Germinal center (tissue), 1 donor: ENCODE data around the gene RIT2.

Experiments used
- DNase-seq: peaks from one replicate; pipeline ENCODE4 v3.0.0; 2012; ENCODE audit warnings: mixed read lengths, low spot score

The RIT2 gene

DNA sequence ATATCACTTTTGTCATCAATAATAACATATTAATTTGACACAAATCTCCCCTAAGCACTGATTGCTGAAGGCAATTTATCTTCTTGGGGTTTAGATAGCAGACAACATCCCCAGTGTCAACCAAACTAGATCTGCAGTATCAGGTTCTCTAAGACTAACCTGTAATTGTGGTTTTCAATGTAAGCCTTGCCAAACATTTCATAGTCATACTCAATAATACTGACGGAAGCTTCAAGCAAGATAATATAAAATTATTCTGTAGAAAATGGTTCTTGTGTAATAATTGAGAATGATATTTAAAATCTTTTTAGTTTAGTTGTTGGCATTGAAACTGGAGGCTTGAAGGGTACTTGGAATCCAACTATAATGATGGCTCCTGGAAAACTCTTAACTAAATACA is 186.3 kb downstream of the RIT2 start:
- DNase-seq: no peak

DNA sequence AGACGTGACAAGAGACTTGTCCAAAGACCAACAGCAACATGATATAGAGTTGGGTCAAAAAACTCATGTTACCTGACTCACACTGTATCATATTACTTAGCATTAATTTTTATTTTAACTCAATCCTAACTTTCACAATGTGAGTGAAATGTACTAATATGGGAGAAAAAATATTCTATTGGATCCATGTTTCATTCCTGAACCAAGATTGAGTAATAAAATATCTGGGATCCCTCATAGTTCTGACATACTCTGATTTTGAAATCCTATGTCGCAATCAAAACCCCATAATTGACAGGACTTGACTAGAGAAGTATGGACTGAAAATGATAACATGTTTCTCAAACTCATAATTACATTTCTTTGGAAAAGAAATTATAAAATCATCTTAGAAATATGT is 190.4 kb downstream of the RIT2 start:
- no peak for DNase-seq

DNA sequence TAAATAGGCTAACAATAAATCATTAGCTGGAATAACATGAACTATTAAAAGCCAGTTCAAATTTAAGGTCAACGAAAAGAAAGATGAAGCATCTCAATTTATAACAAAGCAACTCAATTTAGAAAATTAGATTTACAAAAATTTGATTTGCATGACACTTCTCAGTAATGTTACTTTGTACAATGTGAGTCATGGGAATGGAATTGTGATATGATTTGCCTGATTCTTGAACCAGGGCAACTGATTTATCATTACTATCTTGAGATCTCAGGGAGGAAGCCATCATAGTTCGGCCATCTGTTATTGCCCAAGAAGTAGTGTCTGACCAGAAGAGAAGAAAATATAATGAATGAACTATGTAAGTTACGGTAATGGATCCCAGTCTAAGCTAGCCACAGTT is 193.1 kb downstream of the RIT2 start:
- DNase-seq: no peak

- no peak for DNase-seq
Observed at GRCh38 chr18:42921226-42921737, 194.2 kb downstream of the RIT2 start.

GRCh38 chr18:42920621-42921020 is 194.9 kb downstream of the RIT2 start:
- no peak for DNase-seq

DNA sequence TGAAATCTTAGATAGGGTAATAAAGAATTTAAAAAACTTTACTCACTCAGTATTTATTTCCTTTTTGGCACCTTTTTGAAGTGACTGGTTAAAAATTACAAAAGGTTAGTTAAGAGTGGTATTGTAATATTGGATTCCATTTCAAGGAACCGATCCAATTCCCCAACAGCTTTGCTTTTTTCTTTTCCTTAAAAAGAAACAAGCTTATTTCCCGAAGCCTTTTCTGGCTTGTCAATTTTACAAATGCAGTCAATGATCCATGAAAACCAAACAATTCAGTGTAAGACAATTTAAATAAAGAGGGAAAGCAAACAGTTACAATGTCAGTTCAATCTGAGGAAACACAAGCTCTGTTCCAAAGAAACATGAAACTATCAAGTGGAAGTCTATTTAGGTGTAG is 200.2 kb downstream of the RIT2 start:
- no peak for DNase-seq

- DNase-seq: no peak
Observed at GRCh38 chr18:42914476-42914875, 201.0 kb downstream of the RIT2 start.

GRCh38 chr18:42909095-42909494 is 206.4 kb downstream of the RIT2 start:
- no peak for DNase-seq

DNA sequence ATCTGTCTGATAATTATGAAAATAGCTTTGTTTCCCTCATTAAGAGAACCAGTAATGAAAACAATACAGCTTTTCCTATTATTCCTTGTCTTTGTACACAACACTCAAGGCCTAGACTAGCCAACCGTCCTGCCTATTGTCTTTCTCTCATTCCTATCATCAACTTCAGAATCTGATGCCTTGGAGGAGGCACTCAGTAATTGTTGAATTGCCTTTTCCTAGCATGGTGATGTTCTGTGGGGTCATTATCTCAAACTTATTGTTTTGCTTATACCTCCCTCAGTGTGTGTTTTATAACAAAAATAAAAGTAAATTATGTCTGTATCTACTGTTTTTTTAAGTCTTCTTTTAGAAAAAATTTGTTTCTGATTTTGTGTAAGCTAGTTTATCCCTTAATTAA is 208.7 kb downstream of the RIT2 start:
- DNase-seq: no peak

- DNase-seq: no peak
Observed at GRCh38 chr18:42901161-42901560, 214.3 kb downstream of the RIT2 start.

DNA sequence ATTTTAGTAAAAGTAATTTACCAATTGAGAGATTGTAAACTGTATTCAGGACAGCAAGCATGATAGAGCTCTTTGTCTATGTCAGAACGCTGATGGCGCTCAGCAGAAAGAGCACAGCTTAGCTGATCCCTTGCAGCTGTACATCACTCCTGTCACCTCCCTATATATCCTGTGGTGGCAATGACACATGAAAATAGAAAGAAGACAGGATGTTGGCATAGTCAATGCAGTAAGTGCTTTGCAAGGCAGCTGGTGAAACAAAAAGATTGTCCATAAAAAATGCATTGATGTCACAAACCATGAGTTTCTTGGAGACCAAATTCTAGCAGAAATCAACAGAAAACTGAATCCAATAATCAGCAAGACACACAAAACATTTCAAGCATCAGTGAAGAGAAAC is 221.5 kb downstream of the RIT2 start:
- no peak for DNase-seq

- no peak for DNase-seq
Observed at GRCh38 chr18:42892181-42892580, 223.3 kb downstream of the RIT2 start.

- no peak for DNase-seq
Observed at GRCh38 chr18:42891705-42892104, 223.8 kb downstream of the RIT2 start.

DNA sequence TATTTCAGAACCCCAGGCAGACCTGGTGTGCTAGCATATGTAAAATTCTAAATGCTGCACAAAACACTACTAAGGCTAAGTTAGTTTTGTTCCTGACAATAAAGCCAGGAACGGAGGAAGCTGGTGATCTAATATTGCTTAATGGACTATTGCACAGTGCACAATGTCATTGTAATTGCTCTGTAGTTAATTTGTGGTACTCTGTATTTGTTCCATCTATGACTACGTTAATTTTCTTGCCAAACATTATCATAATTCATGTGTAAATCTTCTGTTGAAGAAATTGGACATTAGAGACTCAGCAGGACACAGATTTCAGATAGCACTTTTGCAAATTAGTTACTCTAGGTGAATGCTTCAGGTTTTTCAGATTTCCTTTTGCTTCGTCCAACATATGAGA is 232.3 kb downstream of the RIT2 start:
- DNase-seq: no peak

DNA sequence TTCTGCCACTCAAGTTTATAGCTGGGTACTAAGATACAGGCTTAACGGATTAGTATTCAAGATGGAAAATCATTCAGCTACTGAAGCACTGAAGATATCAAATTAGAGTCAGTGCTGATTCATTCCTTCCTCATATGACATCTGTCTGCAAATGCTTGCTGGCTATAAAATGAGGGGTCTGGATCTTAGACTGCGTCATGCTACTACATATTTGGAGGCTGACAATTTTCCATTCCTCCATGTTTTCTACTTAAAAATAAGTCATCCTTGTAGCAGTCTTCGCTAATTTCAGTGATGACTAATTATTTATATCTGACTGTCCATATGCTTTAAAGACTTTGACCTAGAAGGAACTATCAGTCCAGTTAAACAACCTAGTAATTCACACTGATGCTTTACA is 233.4 kb downstream of the RIT2 start:
- no peak for DNase-seq

DNA sequence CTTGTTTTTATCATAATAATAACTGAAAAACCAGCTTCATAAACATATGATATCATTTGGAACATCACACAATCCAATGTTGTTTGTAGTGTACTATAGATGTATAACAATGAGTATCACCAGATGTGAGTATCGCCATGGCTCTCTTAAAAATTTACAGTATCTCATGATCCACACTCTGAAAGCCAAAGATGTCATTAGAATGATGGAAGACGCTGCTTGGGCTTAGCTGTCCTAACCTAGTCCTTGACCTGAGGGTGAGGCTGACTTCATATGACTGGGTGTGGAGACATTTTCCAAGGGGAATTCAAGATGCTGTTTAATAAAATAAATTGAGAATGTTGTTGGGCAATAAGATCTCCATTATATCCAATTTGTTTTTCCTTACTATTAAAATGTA is 242.6 kb downstream of the RIT2 start:
- DNase-seq: no peak

DNA sequence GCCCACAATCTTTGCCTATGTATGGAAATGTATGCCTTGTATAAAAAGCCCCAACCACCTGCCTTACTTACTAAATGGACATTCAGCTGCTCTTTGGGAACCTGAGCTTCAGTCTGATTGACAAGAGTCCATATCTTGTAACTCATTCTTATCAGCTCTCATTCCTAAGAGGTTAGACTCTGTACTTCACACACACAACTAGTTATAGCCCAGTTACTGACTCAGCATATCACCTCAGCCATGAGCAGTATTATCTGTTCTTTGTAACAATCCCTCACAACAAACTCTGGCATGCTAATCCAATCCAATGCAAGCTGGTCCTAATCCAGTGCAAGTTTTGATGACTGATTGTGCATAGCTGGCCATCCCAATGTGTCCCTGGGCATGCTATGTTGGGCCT is 250.6 kb downstream of the RIT2 start:
- DNase-seq: no peak

GRCh38 chr18:42861271-42861670 is 254.2 kb downstream of the RIT2 start:
- DNase-seq: no peak

DNA sequence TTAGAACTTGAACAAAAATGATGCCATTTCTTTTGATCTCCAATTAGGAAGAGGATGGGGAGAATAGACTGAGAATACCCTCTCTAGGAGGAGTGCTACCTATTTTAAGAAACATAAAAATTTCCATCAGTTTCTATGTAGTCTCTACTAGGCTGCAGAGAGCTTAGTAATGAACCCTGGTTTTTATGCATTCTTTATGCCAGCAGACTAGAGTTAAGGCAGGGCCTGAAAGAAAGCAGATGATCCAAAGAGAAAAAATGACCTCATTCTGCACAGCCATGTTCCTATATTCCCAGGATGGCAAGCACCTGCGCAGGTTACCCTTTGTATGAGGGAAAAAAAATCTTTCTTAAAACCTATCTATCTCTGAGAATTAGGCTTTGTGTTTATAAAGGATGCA is 254.9 kb downstream of the RIT2 start:
- DNase-seq: no peak

GRCh38 chr18:42860011-42860410 is 255.5 kb downstream of the RIT2 start:
- DNase-seq: no peak

DNA sequence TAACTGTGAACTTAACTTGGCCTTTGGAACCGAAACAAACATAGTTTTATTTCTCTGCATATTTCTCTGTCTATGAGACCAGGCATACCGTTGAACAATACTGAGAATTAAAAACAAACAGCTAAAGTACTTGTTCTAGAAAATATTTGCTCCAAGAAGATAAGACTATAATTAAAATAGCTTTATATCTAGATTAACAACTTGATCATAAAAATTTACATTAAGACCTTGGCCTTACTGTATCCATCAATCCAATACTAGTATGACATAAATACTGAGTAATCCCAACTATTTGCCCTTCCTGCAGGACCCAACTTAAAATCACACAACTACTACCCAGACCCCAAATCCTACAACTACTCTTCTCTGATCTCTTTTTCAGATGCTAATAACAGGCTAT is 260.9 kb downstream of the RIT2 start:
- DNase-seq: no peak

DNA sequence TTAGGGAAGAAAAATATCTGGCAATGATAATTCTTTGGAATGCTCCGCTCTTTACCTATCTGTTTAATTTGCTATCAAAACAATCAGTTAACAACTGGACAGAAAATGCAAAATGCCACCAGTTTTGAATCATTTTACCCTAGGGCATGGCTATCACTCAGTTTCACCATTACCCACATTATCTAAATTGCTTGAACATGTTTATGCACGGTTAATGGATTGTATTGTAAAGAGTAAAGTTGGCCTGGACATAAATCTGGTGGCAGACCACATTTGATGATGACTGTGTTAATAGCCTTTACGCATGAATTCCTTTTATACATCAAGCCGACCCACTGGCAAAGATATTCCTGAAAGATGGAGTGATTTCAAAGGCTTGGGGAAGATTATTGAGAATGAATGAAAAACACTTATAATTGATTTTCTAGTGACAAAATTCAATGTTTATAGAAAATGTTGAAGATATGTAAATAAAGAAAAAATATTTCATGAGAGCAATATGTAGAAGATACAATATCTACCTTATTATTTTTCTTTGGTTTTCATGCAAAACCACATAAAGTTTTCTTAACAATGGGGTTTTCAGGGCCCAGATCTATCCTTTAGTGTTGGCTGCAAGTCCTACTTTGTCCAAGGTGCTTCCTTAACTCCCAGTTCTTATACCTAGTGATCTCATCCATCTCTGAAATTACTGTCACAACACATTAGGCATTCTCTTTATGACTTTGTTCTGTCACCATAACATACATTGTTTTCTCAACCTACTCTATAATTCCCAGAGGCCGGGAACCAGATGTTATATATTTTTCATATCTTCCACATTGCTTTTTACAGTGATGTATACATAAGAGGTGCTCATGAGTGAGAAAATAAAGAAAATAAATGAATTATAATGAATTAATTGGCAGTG is 265.1 kb downstream of the RIT2 start:
- DNase-seq: no peak

DNA sequence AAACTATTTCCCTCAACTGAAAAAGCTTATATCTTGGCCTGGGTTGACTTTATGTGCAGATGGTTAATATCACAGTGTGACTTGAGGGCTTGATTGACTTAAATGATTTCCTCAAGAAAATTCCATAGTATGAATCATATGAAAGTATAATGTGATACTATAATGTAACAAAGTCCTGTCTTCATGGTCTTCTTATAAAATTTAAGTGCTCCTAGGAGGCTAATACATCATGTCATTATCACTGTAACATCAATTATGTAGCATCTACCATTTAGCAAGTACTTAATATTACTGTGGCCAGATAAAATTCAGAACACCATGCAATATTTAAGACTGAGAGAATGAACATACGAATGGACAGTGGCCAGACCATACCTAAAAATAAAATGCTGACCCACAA is 276.1 kb downstream of the RIT2 start:
- no peak for DNase-seq

- DNase-seq: no peak
Observed at GRCh38 chr18:42838546-42839145, 276.8 kb downstream of the RIT2 start.
